ELR (cell line): Measurements from ENCODE around the gene SLC14A1.

ENCODE experiments used
- DNase-seq: peaks from one replicate; pipeline ENCODE4 v3.0.0-alpha.2; 2015; ENCODE audit warnings: low read depth

Gene SLC14A1

GRCh38 chr18:45724601-45725000 lies 620 bp downstream of the SLC14A1 start:
- no peak for DNase-seq

GRCh38 chr18:45725336-45725735 lies 1.4 kb downstream of the SLC14A1 start:
- DNase-seq = no peak

- no peak for DNase-seq
These were observed 2.6 kb downstream of the SLC14A1 start for GRCh38 chr18:45726603-45727002.

- peak; percentile 13 for DNase-seq
These were observed 3.1 kb downstream of the SLC14A1 start for GRCh38 chr18:45727068-45727467.

GRCh38 chr18:45728336-45729010 lies 4.5 kb downstream of the SLC14A1 start:
- DNase-seq = no peak

GRCh38 chr18:45730832-45731575 lies 7.0 kb downstream of the SLC14A1 start:
- peak; percentile 83 for DNase-seq

GRCh38 chr18:45731716-45732115 lies 7.7 kb downstream of the SLC14A1 start:
- no peak for DNase-seq

- DNase-seq = no peak
These were observed 9.6 kb downstream of the SLC14A1 start for GRCh38 chr18:45733535-45733934.

GRCh38 chr18:45734505-45734904 lies 10.5 kb downstream of the SLC14A1 start:
- no peak for DNase-seq

GRCh38 chr18:45734944-45735343 lies 11.0 kb downstream of the SLC14A1 start:
- no peak for DNase-seq

GRCh38 chr18:45738660-45739059 lies 14.7 kb downstream of the SLC14A1 start:
- DNase-seq = peak; percentile 13

GRCh38 chr18:45739268-45739667 lies 15.3 kb downstream of the SLC14A1 start:
- DNase-seq = no peak

- no peak for DNase-seq
These were observed 15.9 kb downstream of the SLC14A1 start for GRCh38 chr18:45739848-45740247.

- DNase-seq = no peak
These were observed 17.1 kb downstream of the SLC14A1 start for GRCh38 chr18:45741056-45741455.

- no peak for DNase-seq
These were observed 22.0 kb downstream of the SLC14A1 start for GRCh38 chr18:45745817-45746461.

- no peak for DNase-seq
These were observed 24.5 kb downstream of the SLC14A1 start for GRCh38 chr18:45748501-45748900.

GRCh38 chr18:45749918-45750689 lies 26.1 kb downstream of the SLC14A1 start:
- no peak for DNase-seq

- no peak for DNase-seq
These were observed 27.8 kb downstream of the SLC14A1 start for GRCh38 chr18:45751766-45752165.

- no peak for DNase-seq
These were observed 28.7 kb downstream of the SLC14A1 start for GRCh38 chr18:45752681-45753080.

- DNase-seq = no peak
These were observed 29.3 kb downstream of the SLC14A1 start for GRCh38 chr18:45753286-45753685.

- DNase-seq = peak; percentile 17
These were observed 32.0 kb downstream of the SLC14A1 start for GRCh38 chr18:45755934-45756333.

- DNase-seq = no peak
These were observed 33.0 kb downstream of the SLC14A1 start for GRCh38 chr18:45757005-45757404.
